ENCODE results near the gene DOP1A. TPM values are rescaled to one million over a fixed set of nuclear protein-coding genes. Genes with fewer than 3 reads are reported as not detected.

The DOP1A gene
- total RNA-seq, 4 donors from 2014 or later: 20.2 to 33.4 (median 22.4) TPM

DNA sequence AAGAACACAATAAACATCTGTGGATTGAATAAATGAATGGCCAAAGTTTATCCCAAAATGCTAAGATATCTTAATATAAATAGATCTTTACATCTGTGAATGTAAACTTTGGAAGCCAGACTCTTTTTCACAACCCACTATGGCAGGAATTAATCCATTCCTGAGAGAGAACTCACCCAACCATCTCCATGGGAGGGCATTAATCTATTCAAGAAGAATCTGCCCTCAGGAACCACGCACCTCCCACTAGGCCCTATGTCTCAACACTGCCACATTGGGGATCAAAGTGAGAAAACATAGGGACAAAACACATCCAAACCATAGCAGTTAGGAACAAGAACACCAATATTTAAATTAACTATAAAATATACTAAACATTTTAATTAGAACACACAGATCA, 5.2 kb upstream of the DOP1A start:
- DNase-seq (ENCODE audit: low spot score) (no peak), ATAC-seq (ENCODE audit: low FRiP score) (no peak)
- no peak for TF ChIP-seq CTCF (IDR thresholded peaks at IDR 0.05)

GRCh38 chr6:83065511-83066192, 1.8 kb upstream of the DOP1A start, which contains the start of gene UBE3D:
UBE3D (minus strand) TSS chr6:83065841; CDS start chr6:83065718, 123 bp downstream.
- DNase-seq (ENCODE audit: low spot score) (peak; percentile 90), ATAC-seq (ENCODE audit: low FRiP score) (peak; percentile 84)
- peak in 2 of 3 donors; percentile 61 to 85 for TF ChIP-seq CTCF (IDR thresholded peaks at IDR 0.05)

GRCh38 chr6:83068616-83069015, 1.1 kb downstream of the DOP1A start:
- DNase-seq (ENCODE audit: low spot score): no peak
- ATAC-seq (ENCODE audit: low FRiP score): no peak
- TF ChIP-seq CTCF (IDR thresholded peaks at IDR 0.05): no peak

GRCh38 chr6:83069633-83070032, 2.2 kb downstream of the DOP1A start:
- DNase-seq (ENCODE audit: low spot score) (no peak), ATAC-seq (ENCODE audit: low FRiP score) (no peak)
- no peak for TF ChIP-seq CTCF (IDR thresholded peaks at IDR 0.05)

- no peak for TF ChIP-seq CTCF (IDR thresholded peaks at IDR 0.05)
- DNase-seq (ENCODE audit: low spot score) (no peak), ATAC-seq (ENCODE audit: low FRiP score) (no peak)
Measured at GRCh38 chr6:83071023-83071422, 3.6 kb downstream of the DOP1A start.

GRCh38 chr6:83071707-83072106, 4.2 kb downstream of the DOP1A start:
- no peak for TF ChIP-seq CTCF (IDR thresholded peaks at IDR 0.05)
- DNase-seq (ENCODE audit: low spot score) (no peak), ATAC-seq (ENCODE audit: low FRiP score) (no peak)

- no peak for TF ChIP-seq CTCF (IDR thresholded peaks at IDR 0.05)
- no peak for ATAC-seq (ENCODE audit: low FRiP score)
- no peak for DNase-seq (ENCODE audit: low spot score)
Measured at GRCh38 chr6:83072726-83073125, 5.3 kb downstream of the DOP1A start.
